GM11168 (cell line): ENCODE results near the gene UQCC2.

Experiments
- in situ Hi-C: fragments of 300-500 bp; cut with MboI; formaldehyde crosslinking; loops from one replicate; pipeline ENCODE4 v1.12.0; 2022; ENCODE audit warnings: low sequenced_read_pairs; ENCODE audit not compliant: unreplicated experiment

Gene UQCC2

DNA sequence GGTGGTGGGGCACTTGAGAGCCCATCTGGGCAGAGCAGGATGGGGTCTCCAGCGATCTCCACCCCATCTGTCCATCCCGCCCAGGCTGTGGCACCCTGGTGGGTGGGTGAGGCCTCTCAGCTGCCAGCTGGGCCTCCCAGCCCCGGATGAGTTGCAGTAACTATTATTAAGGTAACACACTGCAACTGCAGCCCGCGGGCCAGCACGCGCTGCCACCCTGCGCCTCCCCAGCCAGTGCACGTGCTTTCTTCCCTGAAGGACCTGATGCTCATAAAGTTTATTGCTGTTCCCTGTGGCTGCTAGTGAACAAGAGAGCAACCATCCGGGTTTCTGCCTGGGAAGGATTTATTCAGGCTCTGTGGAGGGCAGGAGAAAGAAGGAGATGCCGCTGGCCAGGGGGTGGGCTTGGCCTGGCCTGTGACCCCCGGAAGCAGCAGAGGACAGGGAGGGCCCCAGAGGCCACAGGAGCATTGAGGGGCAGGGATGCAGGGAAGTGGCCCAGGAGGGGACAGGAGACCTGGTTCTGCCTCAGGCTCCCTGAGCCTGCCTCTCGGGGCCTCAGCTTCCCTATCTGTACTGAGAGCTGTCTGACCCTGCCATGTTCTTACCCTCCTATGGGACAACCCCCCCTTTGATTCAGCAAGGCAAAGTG lies 33.5 kb upstream of the UQCC2 start:
- in situ Hi-C loops: no loop called here

DNA sequence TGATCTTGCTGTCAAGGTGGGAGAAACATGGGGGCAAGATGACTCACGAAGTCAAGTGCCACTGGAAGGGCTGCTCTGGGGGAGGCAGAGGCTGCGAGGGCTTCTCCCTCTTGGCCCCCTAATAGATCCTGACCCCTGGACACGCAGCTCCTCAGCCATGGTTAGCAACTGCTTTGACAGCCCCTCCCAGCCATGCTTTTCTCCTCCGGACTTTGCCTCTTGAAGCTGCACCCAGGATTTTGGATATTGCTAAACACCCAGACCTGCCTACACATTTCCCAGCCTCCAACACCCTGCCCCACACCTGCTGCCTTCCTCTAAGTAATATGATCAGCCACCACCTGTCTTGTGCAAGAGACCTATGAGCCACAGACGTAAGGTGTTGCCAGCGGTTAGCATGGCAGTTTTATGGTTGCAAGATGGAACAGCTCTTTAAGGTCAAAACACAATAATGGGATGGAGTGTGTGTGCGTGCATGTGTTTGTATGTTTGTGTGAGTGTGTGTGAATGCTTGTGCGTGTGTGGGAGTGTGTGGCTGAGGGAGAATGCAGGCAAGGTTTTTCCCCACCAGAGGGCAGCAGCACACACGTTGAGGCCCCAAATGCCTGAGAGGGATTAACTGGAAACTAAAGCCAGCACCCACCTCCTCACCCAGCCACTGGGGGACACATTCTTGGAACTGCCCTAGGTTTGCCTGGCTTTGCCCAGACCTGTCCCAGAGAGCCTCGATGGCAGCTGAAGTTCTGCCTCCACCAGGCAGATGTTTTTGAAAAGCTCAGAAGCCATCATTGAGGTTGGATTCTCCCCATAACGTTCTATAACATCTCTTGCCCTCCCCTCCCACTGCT lies 32.7 kb upstream of the UQCC2 start:
- in situ Hi-C loops: no loop called here

DNA sequence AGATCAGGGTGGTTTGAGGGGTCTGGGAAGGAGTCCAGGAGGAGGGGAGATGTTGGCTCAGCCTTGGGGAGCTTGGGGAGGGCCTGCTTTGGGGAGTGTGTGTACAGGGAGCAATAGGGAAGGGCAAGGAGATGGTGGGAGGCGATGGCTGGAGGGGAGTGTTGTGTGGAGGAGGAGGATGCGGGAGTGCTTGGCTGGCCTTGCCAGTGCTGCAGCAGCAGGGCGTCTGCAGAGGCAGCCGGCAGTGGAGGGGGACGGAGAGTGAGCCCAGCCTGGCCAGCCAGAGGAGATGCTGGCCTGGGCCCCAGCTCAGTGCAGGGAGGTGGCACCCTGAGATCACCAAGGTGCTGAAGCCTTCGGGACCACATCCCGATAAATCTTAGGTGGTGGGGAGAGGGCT lies 31.3 kb upstream of the UQCC2 start:
- in situ Hi-C loops: no loop called here

DNA sequence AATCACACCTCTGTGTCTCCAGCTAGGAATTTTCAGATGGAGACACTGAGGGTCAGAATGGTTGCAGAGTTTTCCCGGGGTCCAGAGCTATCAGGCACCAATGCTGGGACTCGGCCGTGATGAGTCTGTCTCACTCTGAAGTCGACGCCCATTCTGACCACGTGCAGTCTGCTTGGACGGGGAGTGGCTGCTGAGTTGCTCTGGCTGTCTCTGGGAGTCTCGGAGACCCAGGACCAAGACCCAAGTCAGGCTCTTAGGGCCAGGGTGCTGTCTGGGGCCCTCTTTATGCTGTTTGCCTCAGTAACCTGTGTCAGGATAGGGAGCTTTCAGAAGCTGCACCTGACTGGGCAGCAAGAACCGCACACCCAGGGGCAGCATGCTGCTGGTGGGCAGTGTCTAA lies 30.6 kb upstream of the UQCC2 start:
- in situ Hi-C loops: no loop called here

DNA sequence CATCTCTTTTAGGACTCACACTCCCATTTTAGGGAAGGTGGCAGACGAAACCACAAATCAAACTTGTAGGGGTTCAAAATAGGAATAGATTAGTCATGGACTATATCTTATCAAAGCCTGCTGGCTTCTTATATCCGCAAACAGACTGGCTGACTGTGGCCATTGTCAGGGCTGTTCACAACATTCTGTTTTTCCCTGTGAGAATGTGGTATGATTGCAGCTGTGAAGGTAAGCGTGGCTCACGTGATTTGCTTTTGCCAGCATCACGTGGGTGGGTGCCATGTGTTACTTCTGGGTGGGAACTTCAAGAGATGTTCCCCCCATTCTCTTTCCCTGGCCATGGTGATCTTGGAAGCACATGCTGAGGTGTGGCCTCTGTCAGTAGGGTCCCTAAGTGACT lies 29.3 kb upstream of the UQCC2 start:
- in situ Hi-C loops: no loop called here

DNA sequence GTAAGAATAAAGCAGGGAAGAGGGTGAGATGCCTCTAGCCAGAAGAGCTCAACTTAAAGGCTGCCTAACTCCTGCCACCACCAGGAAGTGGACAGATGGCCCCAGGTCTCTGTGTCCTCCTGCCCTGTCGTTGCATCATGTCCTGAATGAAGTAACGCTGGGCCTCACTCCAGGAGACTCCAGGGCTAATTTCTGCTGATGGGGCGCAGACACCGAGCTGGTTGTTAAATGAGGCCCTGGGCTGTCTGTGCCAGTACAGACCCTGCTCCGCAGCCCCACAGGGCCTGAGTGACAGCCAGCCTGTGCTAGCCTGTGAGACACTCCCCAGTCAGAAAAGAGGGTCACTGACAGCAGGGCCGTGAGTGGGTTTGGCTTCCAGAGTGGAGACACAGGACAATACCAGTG lies 28.7 kb upstream of the UQCC2 start:
- in situ Hi-C loops: no loop called here

DNA sequence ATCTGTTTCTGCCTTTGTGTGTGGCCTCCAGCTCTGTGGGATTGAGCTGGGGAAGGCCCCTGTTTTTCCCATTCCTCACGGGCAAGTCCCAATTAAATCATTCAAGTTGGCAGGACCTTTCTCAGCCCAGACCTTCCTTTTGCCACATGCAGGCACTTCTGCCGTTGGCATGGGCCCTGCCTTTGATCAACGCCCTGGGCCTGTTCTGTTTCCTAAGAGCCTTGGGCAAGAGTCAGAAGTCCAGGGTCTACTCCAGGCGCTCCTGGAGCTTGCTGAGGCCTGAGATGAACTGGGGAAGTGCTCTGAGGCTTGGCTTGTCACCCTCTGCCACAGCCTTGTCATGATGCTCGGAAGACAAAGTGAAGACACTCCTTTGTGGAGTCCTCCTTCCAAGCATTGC lies 28.1 kb upstream of the UQCC2 start:
- in situ Hi-C loops: no loop called here

DNA sequence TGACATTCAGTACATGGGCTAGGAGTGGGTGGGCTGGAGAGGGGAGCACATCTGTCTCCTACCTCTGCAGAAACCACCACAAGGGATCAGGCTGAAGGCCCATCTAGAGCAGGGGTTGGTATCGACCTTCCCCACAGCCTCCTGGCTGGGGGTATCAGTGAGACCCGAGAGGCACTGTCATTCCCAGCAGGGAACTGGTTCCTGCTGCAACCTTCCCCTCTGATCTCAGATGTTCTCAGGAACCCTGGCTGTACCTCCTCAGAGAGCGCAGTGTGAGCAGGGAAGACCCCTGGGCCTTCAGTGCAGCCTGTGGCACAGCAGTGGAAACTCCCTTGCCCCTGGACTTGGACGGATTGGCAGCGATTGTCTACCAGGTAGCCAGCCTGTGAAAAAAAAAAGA lies 27.4 kb upstream of the UQCC2 start:
- in situ Hi-C loops: no loop called here

DNA sequence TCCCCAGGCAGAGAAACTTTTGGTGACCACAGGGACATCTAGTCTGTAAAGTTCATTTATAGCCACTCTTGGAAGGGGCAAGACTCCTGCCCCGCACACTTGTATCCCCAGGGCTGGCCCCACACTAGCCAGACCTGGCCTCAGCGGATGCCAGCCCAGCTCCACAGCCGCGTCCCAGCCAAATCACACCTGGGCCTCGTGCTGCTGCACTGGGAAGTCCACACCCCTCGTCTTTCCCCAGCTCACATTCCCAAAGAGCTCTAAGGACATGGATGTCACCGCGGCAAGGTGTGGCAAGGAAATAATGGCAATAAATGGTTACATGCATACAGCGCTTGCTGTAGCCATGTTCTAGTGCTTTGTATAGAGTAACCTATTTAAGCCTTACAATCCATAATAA lies 26.7 kb upstream of the UQCC2 start:
- in situ Hi-C loops: no loop called here

DNA sequence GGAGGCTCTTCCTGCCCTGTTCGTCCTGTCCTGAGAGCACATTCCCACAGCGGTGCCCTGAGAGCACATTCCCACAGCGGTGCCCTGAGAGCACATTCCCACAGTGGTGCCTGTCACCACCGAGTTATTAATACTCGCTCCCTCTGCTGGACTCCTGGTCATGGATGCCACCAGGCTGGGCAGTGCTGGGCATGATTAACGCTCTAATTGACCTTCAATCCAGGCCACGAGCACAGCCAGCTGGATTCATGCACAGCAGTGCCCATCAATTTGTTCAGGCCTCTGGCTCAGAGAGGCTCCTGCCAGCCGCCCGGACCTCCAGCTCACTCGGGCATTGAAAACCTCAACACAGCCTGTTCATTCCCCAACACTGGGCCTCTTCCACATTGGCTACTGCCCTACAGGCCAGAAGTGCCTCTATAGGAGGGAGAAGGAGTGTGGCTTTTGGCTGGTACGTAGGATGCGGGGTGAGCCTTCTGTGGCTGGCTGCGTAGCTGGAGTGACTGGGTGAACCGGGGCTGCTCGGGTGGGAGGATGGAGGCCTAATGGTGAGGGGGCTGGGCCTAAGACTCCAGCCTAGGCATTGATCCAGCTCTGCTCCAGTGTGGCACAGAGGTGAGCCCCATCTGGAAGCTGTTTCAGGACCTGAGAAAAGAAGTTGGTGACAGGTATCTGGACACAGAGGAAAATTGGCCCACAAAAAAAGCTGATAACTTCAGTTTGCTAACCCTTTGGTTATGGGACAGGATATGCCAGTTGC lies 25.9 kb upstream of the UQCC2 start:
- in situ Hi-C loops: no loop called here

DNA sequence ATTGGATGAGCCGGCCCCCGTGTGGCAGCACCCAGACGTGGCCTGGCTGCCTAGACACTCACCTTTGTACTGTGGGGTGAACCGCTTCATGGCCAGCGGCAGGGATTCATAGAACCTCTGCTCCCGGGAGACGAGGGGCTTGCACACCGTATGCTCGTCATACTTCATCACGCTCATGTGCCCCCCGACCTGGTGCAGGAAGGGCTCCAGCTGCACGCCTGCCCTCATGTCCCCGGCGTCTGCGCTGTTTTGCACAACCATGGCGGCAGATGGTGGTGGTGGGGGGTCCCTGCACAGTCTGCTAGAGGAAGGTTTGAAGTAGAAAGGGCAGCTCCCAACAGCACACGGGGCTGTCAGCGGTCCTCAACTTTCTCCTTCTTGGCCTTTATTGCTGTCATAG lies 23.7 kb upstream of the UQCC2 start:
- in situ Hi-C loops: no loop called here

DNA sequence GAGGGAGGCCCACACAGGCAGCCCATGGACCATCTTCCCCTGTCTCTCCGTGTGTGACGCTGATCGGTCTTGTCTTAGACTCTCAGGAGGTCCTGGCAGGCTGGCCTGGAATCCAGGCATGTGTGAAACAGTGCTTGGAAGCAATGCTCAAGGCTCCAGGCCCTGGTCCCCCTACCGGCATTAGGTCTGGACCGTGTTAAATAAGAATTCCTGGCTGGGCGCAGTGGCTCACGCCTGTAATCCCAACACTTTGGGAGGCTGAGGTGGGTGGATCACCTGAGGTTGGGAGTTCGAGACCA lies 22.2 kb upstream of the UQCC2 start:
- in situ Hi-C loops: no loop called here

DNA sequence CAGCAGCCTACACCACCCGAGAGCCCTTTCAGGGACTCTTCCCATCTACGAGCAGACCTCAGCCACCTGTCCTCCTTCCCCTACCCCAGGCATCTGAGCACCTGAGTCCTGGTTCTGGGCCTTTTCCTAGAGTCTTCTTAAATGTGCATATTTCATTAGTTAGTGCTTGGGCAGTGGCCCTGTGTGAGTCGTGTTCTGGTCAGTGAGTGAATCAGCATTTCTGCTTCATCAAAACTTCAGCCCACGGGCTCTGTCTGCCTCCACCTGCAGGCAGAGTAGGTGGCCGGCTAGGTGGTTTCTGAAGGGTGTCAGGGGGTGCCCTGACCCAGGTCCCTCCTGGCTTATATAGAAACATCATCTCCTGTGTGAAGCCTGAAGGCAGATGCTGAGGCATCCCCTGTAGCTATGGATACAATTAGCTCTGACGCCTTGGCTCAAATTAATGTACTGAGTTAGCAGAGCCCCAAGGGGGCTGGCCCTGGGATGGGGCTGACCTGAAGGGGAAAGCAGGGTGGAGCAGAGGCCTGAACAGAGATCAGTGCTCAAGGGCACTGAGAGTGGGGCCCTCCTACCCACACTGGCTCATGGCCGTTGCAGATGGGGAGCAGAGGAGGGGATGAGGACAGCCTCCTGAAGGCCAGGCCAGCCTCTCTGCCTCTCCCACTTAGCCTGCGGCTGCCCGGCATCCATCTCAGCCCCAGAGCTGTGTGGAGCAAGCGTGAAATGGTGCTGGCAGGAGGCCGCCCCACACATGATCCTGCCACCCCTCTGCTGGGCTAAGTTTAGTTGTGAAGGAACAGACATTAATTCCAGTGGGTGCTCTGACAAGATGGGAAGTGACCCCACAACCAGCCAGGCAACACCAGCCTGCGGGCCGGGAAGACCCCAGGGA lies 21.6 kb upstream of the UQCC2 start:
- in situ Hi-C loops: no loop called here

DNA sequence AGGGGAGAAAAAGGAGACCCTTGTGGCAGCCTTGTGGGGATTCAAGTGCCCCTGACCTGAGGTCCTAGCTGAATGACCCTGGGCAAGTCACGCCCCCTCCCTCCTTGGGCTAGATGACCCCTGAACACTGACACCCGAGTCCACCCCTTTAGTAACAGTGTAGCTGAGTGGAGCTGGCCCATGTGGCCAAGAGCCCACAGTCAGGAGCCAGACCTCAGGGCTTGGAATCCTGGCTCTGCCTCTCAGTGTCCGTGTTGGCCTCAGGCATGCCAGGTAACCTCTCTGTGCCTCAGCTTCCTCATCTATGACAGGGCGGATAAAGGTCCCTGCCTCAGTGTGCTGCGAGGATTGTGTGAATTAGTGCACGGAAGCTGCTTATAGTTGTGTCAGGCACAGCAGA lies 20.9 kb upstream of the UQCC2 start:
- in situ Hi-C loops: no loop called here

DNA sequence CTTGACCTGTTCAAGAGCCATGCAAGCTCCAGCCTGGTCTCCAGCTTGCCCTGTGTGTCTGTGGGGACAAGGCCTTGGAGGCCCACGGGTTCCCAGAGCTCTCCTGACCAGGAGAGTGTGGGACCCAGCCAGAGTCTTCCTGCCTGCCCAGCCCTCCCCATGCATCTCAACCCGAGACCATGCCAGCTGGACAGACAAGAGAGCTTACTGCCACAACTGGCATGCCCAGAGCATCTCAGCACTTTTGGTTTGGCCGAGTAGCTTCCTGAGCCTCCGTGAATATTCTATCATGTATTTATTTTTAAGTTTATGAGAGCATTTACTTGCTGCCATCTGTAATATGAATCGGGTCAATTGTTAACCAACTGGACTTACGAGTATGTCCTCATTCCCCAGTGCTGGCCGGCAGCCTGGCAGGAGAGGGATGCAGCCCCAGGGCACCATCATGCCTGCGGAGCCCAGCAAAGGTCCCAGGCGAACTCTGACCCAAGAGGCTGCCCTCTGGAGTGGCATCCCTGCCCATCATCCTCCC lies 20.3 kb upstream of the UQCC2 start:
- in situ Hi-C loops: no loop called here

DNA sequence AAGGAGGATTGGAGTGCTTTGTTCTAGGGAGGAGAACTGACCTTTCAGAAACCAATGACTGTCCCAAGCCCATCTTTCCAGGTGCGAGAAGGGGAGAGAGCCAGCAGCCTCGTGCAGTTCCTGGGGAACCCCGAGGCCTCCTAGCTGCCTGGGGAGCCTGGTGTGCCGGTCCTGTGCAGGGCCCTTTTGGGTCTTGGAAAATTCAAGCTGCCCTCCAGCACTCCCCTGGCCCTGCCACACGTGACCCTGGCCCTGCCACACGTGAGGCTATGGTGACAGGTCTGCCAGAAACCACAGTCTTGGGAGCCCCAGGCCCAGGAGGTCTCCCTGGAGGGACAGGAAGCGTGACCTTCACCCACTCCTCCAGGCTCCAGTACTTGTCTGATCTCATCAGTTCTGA lies 19.5 kb upstream of the UQCC2 start:
- in situ Hi-C loops: no loop called here

DNA sequence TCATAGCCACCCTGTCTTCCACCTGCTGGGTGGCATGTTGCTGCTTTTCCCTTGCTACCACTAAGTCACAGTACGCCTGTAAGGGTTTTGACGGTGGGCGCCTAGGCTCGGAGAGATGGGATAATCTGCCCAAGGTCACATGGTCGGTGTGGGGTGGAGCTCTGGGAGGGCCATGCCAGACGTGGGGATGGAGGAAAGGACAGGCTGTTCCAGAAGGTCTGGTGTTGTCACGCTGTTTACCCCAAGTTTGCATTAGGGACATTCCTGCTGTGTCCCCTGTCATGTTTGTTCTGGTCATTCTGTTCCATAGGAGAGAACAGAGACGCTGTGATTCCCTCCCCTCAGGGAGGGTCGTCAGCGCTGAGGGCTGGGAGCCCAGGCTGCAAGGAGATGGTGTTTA lies 19.1 kb upstream of the UQCC2 start:
- in situ Hi-C loops: no loop called here

DNA sequence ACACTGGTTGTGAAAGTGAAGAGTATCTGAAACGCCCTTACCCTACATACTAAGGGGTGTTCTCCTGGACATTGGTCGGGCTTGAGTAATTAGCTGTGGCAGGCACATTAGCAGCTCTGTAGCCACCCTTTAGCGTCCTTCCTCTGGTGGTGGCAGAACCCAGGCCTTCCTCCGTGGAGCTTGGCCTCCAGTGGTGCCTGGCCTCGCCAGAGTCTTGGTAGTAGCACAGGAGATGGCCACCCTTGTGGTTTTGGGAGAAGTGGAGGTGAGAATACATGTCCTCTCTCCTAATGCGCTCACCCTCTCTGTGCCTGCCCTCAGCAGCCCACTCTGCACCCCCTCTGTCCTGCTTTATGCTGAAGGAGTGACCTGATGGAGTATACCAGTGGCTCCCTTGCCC lies 17.6 kb upstream of the UQCC2 start:
- in situ Hi-C loops: no loop called here

DNA sequence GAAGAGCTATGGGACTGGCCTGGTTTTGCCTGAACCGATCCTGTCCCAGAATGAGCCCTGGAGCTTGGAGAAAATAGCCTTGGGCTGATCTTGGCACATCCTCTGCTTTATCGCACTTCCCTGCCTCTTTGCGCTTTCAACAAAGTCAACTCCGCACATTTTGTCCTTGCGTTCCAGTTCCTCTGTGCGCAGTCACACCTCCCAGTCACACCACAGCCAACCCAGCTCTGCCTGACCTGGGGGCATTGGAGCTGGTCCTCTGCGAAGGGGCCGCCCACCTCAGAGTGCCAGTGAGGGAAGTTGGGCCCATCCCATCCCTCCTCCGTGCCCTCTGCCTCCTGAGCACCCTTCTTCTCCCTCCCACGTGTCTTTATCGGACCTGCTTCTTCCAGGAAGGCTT lies 16.9 kb upstream of the UQCC2 start:
- in situ Hi-C loops: no loop called here

DNA sequence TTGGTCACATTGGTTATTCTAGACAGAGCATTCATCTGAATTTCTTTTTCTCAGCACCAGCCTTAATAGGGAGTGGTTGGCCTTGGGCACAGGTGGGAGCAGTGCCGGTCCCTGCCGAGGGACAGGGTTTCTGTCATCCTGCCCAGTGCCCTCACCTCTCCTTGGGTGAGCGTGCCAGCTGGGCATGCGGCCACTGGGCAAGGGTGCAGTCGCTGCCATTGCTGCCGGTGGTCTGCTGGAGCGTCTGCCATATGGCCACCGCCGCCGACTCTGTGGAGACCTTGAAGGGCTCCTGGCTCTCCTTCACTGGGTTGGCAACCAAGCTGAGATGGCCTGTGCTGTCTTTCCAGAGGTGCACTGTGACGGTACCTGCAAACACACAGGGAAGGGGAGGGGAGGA lies 16.4 kb upstream of the UQCC2 start:
- in situ Hi-C loops: no loop called here
